RPMI7951 (cell line): ENCODE results near the gene SCD. TPM values are rescaled to one million over a fixed set of nuclear protein-coding genes. Genes with fewer than 3 reads are reported as not detected.
"Not testable (repeated sequence)": the region's sequence is repeated elsewhere in the genome, so short reads cannot be mapped to it uniquely, and the experiment has no call there.

Experiments used
- DNase-seq: peaks from one replicate; pipeline ENCODE4 v3.0.0-alpha.2; 2012; ENCODE audit warnings: low read depth
- total RNA-seq: library from RNA; depleted of rRNA; stranded (reverse); fragments of >200 nt; shearing (Covaris generic); gene quantifications from 2 replicates; pipeline ENCODE4 v1.2.3, GENCODE V29; 2014

SCD gene
- total RNA-seq, 1 experiment from 2014 or later = 80.6 TPM

DNA sequence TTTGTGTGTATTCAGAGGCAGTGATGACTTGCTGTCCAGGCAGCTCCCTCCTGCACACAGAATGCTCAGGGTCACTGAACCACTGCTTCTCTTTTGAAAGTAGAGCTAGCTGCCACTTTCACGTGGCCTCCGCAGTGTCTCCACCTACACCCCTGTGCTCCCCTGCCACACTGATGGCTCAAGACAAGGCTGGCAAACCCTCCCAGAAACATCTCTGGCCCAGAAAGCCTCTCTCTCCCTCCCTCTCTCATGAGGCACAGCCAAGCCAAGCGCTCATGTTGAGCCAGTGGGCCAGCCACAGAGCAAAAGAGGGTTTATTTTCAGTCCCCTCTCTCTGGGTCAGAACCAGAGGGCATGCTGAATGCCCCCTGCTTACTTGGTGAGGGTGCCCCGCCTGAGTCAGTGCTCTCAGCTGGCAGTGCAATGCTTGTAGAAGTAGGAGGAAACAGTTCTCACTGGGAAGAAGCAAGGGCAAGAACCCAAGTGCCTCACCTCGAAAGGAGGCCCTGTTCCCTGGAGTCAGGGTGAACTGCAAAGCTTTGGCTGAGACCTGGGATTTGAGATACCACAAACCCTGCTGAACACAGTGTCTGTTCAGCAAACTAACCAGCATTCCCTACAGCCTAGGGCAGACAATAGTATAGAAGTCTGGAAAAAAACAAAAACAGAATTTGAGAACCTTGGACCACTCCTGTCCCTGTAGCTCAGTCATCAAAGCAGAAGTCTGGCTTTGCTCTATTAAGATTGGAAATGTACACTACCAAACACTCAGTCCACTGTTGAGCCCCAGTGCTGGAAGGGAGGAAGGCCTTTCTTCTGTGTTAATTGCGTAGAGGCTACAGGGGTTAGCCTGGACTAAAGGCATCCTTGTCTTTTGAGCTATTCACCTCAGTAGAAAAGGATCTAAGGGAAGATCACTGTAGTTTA is 15.8 kb downstream of the SCD start:
- no peak for DNase-seq

DNA sequence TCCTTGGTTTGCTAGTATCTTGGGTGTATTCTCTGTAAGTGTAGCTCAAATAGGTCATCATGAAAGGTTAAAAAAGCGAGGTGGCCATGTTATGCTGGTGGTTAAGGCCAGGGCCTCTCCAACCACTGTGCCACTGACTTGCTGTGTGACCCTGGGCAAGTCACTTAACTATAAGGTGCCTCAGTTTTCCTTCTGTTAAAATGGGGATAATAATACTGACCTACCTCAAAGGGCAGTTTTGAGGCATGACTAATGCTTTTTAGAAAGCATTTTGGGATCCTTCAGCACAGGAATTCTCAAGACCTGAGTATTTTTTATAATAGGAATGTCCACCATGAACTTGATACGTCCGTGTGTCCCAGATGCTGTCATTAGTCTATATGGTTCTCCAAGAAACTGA is 17.1 kb downstream of the SCD start:
- no peak for DNase-seq

GRCh38 chr10:100364735-100365391 is 17.8 kb downstream of the SCD start:
- peak; percentile 86 for DNase-seq

- no peak for DNase-seq
Measured at GRCh38 chr10:100368721-100369120, 21.7 kb downstream of the SCD start.

DNA sequence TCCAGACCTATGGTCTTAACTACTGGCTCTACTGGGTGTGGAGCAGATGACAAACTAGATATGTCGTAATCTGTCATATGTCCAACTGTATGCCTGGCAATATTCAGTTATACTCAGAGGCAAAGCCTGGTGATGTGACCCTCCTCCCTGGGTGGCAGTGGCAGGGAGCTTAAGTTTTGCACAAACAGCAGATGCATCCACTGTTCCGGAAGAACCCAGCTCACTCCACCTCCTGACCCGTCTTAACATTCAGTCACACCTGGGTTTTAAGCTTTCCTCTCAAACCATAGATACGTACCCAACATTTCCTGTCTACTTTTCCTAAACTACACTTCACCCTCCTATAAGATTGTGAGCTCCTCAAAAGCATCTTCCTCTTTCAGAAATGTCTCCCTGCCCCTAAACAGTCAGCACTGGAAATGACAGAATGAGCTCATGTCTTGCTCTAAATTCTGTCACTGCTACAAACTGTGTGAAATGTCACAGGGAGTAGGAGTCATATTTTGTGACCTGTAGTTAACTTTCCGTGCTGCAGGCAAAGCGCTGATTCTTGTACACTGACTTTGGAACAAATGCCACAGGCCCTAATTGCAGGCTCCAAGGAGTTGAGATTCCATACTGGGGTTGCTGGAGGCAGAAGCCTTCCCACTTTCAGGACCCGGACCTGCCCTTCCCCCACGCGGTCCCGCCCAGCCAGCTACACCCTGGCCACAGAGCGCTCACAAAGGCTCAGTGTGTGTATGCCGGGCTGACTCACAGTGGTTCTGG is 23.9 kb downstream of the SCD start:
- DNase-seq = peak; percentile 93

GRCh38 chr10:100371482-100372027 is 24.5 kb downstream of the SCD start:
- no peak for DNase-seq

DNA sequence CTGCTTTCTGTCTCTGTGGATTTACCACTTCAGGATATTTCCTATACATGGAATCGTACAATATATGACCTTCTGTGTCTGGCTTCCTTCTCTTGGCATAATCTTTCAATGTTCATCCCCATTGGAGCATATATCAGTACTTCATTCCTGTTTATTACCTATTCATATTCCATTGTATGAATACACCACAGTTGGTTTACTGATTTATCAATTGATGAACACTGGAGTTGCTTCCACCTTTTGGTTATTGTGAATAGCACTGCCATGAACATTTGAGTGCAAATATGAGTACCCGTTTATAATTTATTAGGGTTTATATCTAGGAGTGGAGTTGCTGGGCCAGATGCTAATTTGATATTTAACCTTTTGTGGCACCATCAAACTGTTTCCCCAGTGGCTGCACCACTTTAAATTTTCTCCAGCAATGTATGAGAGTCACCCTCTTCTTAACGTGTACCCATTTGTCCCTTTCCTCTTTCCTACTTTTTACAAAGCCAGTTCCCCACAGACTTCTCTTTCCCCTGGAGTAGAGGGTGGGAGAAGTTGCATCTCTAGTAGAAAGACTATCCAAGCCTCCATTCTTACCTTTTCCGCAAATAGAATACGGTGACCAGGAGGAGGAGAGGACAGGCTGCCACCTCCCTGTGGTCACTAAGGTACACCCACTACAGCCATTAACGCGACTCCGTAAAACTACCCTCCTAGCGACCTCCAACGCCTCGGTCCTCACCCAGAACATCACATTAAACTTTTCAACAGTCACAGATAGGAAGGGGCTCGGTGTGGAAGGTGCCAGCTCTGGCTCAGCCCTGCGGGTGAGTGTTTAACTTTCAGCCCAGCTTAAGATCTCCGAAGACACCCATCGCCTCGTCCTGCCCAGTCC is 25.6 kb downstream of the SCD start:
- no peak for DNase-seq

DNA sequence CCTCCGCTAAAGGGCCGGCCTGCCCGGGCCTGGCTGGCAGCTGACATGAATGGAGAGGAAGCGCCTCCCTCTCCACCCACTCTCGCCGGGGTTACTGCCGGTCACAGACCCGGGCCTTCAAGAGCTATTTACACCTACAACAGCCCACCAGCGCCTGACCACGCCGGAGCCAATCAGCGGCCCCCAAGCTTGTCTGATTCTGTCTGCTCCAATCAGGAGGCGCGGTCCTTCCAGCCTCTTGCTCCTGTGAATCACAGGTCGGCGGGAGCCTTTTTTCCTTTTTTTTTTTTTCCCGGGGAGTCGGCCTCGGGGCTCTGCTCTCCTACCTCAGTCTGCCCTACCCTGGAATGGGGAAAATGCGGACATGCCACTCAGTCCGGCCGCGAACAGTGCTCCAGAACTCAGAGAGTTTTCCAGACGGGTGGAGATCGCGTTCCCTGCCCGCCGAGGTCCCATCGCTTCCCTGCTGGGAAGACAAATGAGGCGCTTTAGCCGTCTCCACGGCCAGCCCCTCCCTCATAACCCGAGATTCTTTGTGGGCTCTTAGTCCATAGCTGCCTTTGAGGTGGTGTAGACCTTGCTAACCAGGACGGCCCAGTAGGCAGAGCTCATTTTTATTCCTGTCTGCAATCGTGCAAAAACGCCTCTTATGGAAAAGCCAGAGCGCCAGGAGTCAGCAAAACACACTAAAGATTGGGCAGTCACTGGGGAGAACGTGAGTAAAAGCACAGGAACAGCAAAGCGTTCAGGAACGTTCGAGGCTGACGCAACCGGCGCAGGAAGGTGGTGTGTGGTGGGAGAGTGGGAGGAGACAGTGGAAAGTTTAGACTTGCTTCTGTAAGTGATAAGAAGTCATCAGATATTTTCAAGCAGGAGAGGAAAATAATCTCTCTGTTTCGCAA is 26.5 kb downstream of the SCD start:
- DNase-seq = peak; percentile 99

DNA sequence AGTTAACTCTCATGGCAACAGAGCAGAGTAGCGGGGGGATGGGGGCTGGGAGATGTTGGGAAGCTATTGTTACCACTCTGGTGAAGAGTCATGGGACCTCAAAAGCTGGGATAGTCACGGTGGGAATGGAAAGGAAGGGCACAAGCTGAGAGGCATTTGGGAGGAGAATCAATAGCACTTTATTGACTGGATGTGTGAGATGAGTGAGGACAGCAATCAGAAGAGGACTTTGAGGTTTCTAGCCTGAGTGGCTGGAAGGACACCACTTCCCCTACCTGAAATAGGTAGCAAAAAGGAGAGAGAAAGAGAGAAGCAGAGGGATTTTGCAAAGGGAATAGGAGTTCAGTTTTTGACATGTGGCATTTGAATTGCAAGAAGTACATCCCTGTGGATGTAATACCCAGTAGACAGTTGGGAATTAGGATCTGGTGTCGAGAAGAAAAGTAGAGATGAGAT is 27.2 kb downstream of the SCD start:
- no peak for DNase-seq

DNA sequence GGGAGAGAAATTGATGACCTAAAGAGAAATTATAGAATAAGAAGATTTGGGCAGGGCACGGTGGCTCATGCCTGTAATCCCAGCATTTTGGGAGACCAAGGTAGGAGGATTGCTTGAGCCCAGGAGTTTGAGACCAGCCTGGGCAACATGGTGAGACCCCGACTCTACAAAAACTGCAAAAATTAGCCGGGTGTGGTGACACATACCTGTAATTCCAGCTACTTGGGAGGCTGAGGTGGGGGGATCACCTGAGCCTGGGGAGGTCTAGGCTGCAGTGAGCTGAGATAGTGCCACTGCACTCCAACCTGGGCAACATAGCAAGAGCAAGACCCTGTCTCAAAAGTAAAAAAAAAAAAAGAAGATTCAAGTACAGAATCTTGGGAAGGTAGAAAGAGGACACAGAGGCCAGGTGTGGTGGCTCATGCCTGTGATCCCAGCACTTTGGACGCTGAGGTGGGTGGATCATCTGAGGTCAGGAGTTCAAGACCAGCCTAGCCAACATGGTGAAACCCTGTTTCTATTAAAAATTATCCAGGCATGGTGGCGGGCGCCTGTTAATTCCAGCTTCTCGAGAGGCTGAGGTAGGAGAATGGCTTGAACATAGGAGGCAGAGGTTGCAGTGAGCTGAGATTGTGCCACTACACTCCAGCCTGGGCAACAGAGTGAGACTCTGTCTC is 27.8 kb downstream of the SCD start:
- not testable (repeated sequence) for DNase-seq

- DNase-seq = not testable (repeated sequence)
Measured at GRCh38 chr10:100376656-100377055, 29.6 kb downstream of the SCD start.

- DNase-seq = no peak
Measured at GRCh38 chr10:100377830-100378229, 30.8 kb downstream of the SCD start.

- DNase-seq = no peak
Measured at GRCh38 chr10:100380400-100380799, 33.4 kb downstream of the SCD start.

- DNase-seq = no peak
Measured at GRCh38 chr10:100382553-100382952, 35.5 kb downstream of the SCD start.

DNA sequence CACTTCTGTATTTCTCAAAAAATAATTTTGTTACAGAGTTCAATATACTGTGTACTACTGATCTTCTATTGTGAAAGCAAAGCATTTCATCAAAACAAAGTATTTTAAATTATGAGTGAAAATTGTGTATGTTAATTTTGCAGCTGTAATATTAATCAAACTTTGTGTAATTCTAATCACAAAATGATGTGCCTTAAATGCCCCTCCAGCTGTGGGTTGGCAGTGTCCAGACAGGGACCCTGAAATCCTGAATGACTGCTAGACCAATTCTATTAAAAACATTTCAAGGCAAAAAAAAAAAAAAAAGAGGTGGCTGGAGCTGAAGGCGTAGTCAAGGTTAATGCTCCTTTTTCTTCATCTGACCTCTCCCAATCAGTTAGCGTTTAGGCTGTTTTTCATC is 36.2 kb downstream of the SCD start:
- DNase-seq = no peak

- DNase-seq = no peak
Measured at GRCh38 chr10:100391163-100392002, 44.4 kb downstream of the SCD start.

- no peak for DNase-seq
Measured at GRCh38 chr10:100392686-100393003, 45.6 kb downstream of the SCD start.

- DNase-seq = no peak
Measured at GRCh38 chr10:100395626-100396025, 48.6 kb downstream of the SCD start.

DNA sequence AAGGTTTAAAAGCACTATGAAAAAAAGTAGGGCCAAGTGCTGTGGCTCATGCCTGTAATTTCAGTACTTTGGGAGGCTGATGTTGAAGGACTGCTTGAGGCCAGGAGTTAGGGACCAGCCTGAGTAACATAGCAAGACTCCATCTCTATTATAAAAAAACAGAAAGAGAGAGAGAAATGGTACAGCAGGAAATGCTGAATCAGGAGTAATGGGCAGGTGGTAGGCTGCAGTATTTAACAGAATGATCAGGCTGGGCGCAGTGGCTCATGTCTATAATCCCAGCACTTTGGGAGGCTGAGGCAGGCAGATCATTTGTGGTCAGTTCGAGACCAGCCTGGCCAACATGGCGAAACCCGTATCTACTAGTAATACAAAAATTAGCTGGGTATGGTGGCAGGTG is 49.6 kb downstream of the SCD start:
- no peak for DNase-seq
